K562 (cell line): Measurements from ENCODE around the gene HS2ST1. TPM values are rescaled to one million over a fixed set of nuclear protein-coding genes. Genes with fewer than 3 reads are reported as not detected.

Experiments
- ATAC-seq: fragments of 200-7000 bp; cut with Tn5 transposase; 3 replicates; pipeline ENCODE4 v1.9.1; 2020; ENCODE audit warnings: moderate library complexity
- BruUV-seq: library from RNA; stranded (reverse); fragments of 400-500 nt; replicated peaks from 2 replicates; lab custom pipeline; 2021; lab: Mats Ljungman, UMichigan
- CTCF ChIA-PET: fragments of 300-600 bp; formaldehyde crosslinking; extraction: SDS; loops from one replicate; lab custom pipeline; 2021; ENCODE audit warnings: low intra/inter-chr PET ratio; lab: Yijun Ruan, JAX
- POLR2A ChIA-PET: fragments of 300-600, 350-650 bp; sonication (Branson Sonifier 250); formaldehyde crosslinking; extraction: SDS; loops from one replicate; lab custom pipeline; 2021; ENCODE audit warnings: antibody characterized with exemption, inconsistent platforms; lab: Yijun Ruan, JAX
- DNase-seq, 4 experiments: peaks; one replicate each; pipeline versions ENCODE4 v3.0.0 to v3.0.0-alpha.2; 2011 to 2018; ENCODE audit warnings: low spot score in 3 of 4, mixed read lengths in 3 of 4; ENCODE audit errors: extremely low read depth in 1 of 4
- FAIRE-seq: peaks from 2 replicates; lab custom pipeline; 2011; peaks lifted over from hg19 to GRCh38; lab: Jason Lieb, UNC
- H2AFZ ChIP-seq: 2 replicates; pipeline ENCODE4 v1.6.0; 2011; ENCODE audit warnings: low read depth, low read length, control low read depth, inconsistent platforms
- H3K27ac ChIP-seq: fragments of 200-600 bp; 3 replicates; pipeline ENCODE4 v1.8.0; 2011; ENCODE audit warnings: low read depth, mild to moderate bottlenecking, control low read depth, inconsistent platforms, low read length, moderate library complexity, mixed read lengths; ENCODE audit errors: extremely low read depth
- H3K27me3 ChIP-seq, 2 experiments: fragments of 300-600 bp in 1 of 2; 2 replicates in 1 of 2; 3 replicates in 1 of 2; pipeline versions ENCODE4 v1.6.0 to v1.8.0; 2011; ENCODE audit warnings: inconsistent platforms in 2 of 2, low read length in 2 of 2, mild to moderate bottlenecking in 1 of 2, mixed read lengths in 1 of 2, moderate library complexity in 1 of 2; ENCODE audit not compliant: control insufficient read depth in 2 of 2, insufficient read depth in 2 of 2
- H3K36me3 ChIP-seq: fragments of 300-600 bp; 3 replicates; pipeline ENCODE4 v1.8.0; 2011; ENCODE audit warnings: mild to moderate bottlenecking, low read length, inconsistent platforms; ENCODE audit not compliant: control insufficient read depth, insufficient read depth
- H3K4me1 ChIP-seq, 2 experiments: fragments of 200-600 bp in 1 of 2; replicated peaks in 1 of 2; 2 replicates in 1 of 2; 3 replicates in 1 of 2; pipeline versions ENCODE4 v1.5.1 to v1.8.0; 2011; ENCODE audit warnings: inconsistent platforms in 2 of 2, low read length in 2 of 2, mild to moderate bottlenecking in 1 of 2, mixed read lengths in 1 of 2, moderate library complexity in 1 of 2; ENCODE audit not compliant: control insufficient read depth in 2 of 2, insufficient read depth in 2 of 2
- H3K4me2 ChIP-seq: 2 replicates; pipeline ENCODE4 v1.6.1; 2011; ENCODE audit warnings: low read length, control low read depth, inconsistent platforms, mixed read lengths; ENCODE audit not compliant: insufficient read depth
- H3K4me3 ChIP-seq: fragments of 200-600 bp; sonication (generic), shearing (Covaris generic); 2 replicates; pipeline ENCODE4 v1.5.1; 2016; ENCODE audit warnings: control low read depth, inconsistent platforms
- H3K79me2 ChIP-seq: fragments of 200-600 bp; 3 replicates; pipeline ENCODE4 v1.8.0; 2011; ENCODE audit warnings: low read length, inconsistent platforms; ENCODE audit not compliant: control insufficient read depth, insufficient read depth
- H3K9ac ChIP-seq, 2 experiments: 2 replicates each; pipeline versions ENCODE4 v1.6.0 to v1.6.1; 2011; ENCODE audit warnings: low read depth in 2 of 2, low read length in 2 of 2, control low read depth in 1 of 2, inconsistent platforms in 1 of 2, mild to moderate bottlenecking in 1 of 2, mixed read lengths in 1 of 2; ENCODE audit not compliant: insufficient read depth in 1 of 2
- H3K9me1 ChIP-seq: one replicate; pipeline ENCODE4 v1.6.0; 2011; ENCODE audit warnings: inconsistent platforms, mild to moderate bottlenecking, low read length, moderate library complexity; ENCODE audit not compliant: control insufficient read depth, insufficient read depth
- H3K9me3 ChIP-seq: replicated peaks from 2 replicates; pipeline ENCODE4 v1.5.1; 2011; ENCODE audit warnings: low read depth, low read length, inconsistent platforms; ENCODE audit not compliant: control insufficient read depth, insufficient read depth
- H4K20me1 ChIP-seq: replicated peaks from 2 replicates; pipeline ENCODE4 v1.6.1; 2011; ENCODE audit warnings: low read length, inconsistent platforms, mixed read lengths; ENCODE audit not compliant: control insufficient read depth, insufficient read depth
- BRCA1 ChIP-seq, 2 experiments: fragments of 450-650 bp in 1 of 2; sonication (generic) in 1 of 2; formaldehyde crosslinking in 1 of 2; IDR thresholded peaks; 2 replicates each; pipeline versions ENCODE4 v1.5.0 to v1.6.1; 2017 to 2020; ENCODE audit warnings: mild to moderate bottlenecking in 1 of 2, missing genetic modification reagents in 1 of 2
- C11orf30 ChIP-seq: fragments of 450-650 bp; IDR thresholded peaks from 2 replicates; pipeline ENCODE4 v1.6.1; 2016; ENCODE audit warnings: low read depth, mild to moderate bottlenecking
- MAFF ChIP-seq: IDR thresholded peaks from 2 replicates; pipeline ENCODE4 v1.6.1; 2012; ENCODE audit warnings: low read length, improper control_type of control experiment
- MAFG ChIP-seq: fragments of 450-650 bp; conservative IDR thresholded peaks from 2 replicates; pipeline ENCODE4 v1.6.1; 2016; ENCODE audit warnings: missing genetic modification characterization, missing compliant biosample characterization
- MAFK ChIP-seq: IDR thresholded peaks from 2 replicates; pipeline ENCODE4 v1.6.1; 2011; ENCODE audit warnings: low read length, improper control_type of control experiment
- NR2C1 ChIP-seq, 2 experiments: fragments of 450-650 bp; IDR thresholded peaks; 2 replicates each; pipeline ENCODE4 v1.6.1; 2017; ENCODE audit warnings: mild to moderate bottlenecking in 2 of 2, antibody characterized with exemption in 1 of 2, inconsistent platforms in 1 of 2, missing compliant biosample characterization in 1 of 2, missing genetic modification characterization in 1 of 2
- U2AF1 ChIP-seq: fragments of 200-400 bp; formaldehyde crosslinking; optimal IDR thresholded peaks from 2 replicates; pipeline ENCODE3; 2017; ENCODE audit warnings: mild to moderate bottlenecking, low read depth, low read length, moderate library complexity
- ZNF316 ChIP-seq: fragments of 450-650 bp; IDR thresholded peaks from 2 replicates; pipeline ENCODE4 v1.6.1; 2016
- ZNF766 ChIP-seq: fragments of 200-800 bp; sonication (Bioruptor generic); conservative IDR thresholded peaks from 2 replicates; pipeline ENCODE4 v1.6.1; 2016; ENCODE audit warnings: missing genetic modification characterization, missing compliant biosample characterization
- WGBS: fragments of 100-300 bp; shearing (Covaris generic); methylation state at CpG from one replicate; pipeline ENCODE4 v1.1.6; 2016; ENCODE audit warnings: low coverage, mixed read lengths; ENCODE audit not compliant: insufficient coverage; ENCODE audit errors: missing lambda C conversion rate; 5-methylcytosine and 5-hydroxymethylcytosine counted together
- in situ Hi-C: fragments of 300-500 bp; cut with MboI; formaldehyde crosslinking; loops from 4 replicates; pipeline ENCODE4 v1.15.0; 2018; ENCODE audit warnings: inconsistent platforms, mixed read lengths
- intact Hi-C: fragments of 100-400 bp; cut with micrococcal nuclease; formaldehyde crosslinking; loops from 2 replicates; pipeline ENCODE4 v1.14.2; 2022
- polyA plus RNA-seq, 8 experiments: library from polyadenylated mRNA; depleted of rRNA in 4 of 8; stranded (reverse) in 5 of 8; unstranded in 3 of 8; fragments of >200 nt; fragmentation: Nextera tagmentation in 2 of 8; fragmentation: Illumina TruSeq in 1 of 8; extraction: Ambion mirVana in 2 of 8; extraction: Trizol in 1 of 8; gene quantifications; 2 replicates each; pipeline versions ENCODE4 v1.2.1 to v1.2.3, GENCODE V29; 2011 to 2014; ENCODE audit warnings: inconsistent platforms in 1 of 8, missing spikeins in 1 of 8
- total RNA-seq, 7 experiments: library from RNA; depleted of rRNA in 6 of 7; stranded (reverse); fragments of >200 nt in 6 of 7; fragmentation: Illumina TruSeq in 2 of 7; extraction: Trizol in 2 of 7; gene quantifications; 2 replicates each; pipeline versions ENCODE4 v1.2.1 to v1.2.3, GENCODE V29; 2011 to 2021; ENCODE audit warnings: low replicate concordance in 1 of 7
- TF ChIP-seq, protein P1 (sequence below): sonication (generic); formaldehyde crosslinking; IDR thresholded peaks from 2 replicates; pipeline ENCODE4 v1.8.0; 2023; ENCODE audit warnings: missing genetic modification reagents, mild to moderate bottlenecking, borderline replicate concordance

Gene HS2ST1
- total and polyA plus RNA-seq, 9 of the 15 experiments (the other 6 are each of a cell fraction or from before 2014, with no cell fraction given), result 7.7 to 43.3 (median 25.8) TPM

DNA sequence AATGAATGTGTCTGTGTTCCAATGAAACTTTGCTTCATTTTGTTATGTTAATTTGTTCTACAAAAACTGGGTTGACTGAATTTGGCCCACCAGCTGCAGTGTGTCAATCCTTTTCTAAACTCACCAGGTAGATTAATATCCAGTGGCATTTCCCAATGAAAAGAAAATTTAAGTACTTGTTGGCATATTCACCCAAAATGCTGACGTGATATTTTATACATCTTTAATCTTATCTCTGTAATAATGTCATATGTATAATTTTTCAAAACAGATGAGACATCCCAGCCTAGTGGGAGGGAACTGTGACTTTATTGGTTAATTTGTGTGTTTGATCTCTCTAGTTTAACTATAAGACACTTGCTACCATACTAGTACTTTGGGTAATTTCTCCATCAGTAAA is 8.6 kb upstream of the HS2ST1 start:
- DNase-seq (no peak), ATAC-seq (no peak)
- H3K4me1 ChIP-seq, result no peaks in the 10 kb centered on the region; a peak in 2 of 5 replicates
- H3K9ac ChIP-seq, result no peak overlapping the region
- 80% methylated on average over 1 of the region's 1 CpG for WGBS
- no peaks in the 10 kb centered on the region for H3K9me1 ChIP-seq
- intact Hi-C loops, result no loop called here
- CTCF ChIA-PET, result no interaction called here
- H3K27ac ChIP-seq, result no peak overlapping the region
- no peak overlapping the region for H2AFZ ChIP-seq
- BruUV-seq, result no TSS peak
- peaks cover 85% of the 10 kb centered on the region for H3K36me3 ChIP-seq
- H3K27me3 ChIP-seq, result no peaks in the 10 kb centered on the region
- peak; percentile 82 for TF ChIP-seq ZNF316
- peak; percentile 39 for TF ChIP-seq MAFG
- peak; percentile 44; the same call in 1 of the 2 replicates for TF ChIP-seq MAFF
- no peak for TF ChIP-seq NR2C1 (IDR thresholded peaks at IDR 0.05)
- TF ChIP-seq NR2C1 (tag; IDR thresholded peaks at IDR 0.05), result no peak
- TF ChIP-seq, protein P1, sequence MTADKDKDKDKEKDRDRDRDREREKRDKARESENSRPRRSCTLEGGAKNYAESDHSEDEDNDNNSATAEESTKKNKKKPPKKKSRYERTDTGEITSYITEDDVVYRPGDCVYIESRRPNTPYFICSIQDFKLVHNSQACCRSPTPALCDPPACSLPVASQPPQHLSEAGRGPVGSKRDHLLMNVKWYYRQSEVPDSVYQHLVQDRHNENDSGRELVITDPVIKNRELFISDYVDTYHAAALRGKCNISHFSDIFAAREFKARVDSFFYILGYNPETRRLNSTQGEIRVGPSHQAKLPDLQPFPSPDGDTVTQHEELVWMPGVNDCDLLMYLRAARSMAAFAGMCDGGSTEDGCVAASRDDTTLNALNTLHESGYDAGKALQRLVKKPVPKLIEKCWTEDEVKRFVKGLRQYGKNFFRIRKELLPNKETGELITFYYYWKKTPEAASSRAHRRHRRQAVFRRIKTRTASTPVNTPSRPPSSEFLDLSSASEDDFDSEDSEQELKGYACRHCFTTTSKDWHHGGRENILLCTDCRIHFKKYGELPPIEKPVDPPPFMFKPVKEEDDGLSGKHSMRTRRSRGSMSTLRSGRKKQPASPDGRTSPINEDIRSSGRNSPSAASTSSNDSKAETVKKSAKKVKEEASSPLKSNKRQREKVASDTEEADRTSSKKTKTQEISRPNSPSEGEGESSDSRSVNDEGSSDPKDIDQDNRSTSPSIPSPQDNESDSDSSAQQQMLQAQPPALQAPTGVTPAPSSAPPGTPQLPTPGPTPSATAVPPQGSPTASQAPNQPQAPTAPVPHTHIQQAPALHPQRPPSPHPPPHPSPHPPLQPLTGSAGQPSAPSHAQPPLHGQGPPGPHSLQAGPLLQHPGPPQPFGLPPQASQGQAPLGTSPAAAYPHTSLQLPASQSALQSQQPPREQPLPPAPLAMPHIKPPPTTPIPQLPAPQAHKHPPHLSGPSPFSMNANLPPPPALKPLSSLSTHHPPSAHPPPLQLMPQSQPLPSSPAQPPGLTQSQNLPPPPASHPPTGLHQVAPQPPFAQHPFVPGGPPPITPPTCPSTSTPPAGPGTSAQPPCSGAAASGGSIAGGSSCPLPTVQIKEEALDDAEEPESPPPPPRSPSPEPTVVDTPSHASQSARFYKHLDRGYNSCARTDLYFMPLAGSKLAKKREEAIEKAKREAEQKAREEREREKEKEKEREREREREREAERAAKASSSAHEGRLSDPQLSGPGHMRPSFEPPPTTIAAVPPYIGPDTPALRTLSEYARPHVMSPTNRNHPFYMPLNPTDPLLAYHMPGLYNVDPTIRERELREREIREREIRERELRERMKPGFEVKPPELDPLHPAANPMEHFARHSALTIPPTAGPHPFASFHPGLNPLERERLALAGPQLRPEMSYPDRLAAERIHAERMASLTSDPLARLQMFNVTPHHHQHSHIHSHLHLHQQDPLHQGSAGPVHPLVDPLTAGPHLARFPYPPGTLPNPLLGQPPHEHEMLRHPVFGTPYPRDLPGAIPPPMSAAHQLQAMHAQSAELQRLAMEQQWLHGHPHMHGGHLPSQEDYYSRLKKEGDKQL (CRISPR knock-in tag), result no peak
- no peak for TF ChIP-seq BRCA1 (IDR thresholded peaks at IDR 0.05)
- TF ChIP-seq BRCA1 (CRISPR knock-in tag; IDR thresholded peaks at IDR 0.05), result no peak
- peak; percentile 62 for TF ChIP-seq C11orf30
- TF ChIP-seq MAFK, result peak; percentile 24; the same call in 1 of the 2 replicates
- TF ChIP-seq ZNF766 (CRISPR knock-in tag), result no peak
- TF ChIP-seq U2AF1, result no peak
- TF ChIP-seq, all 486 proteins: peak for 5
- POLR2A ChIA-PET, result interaction anchor here (5.2 kb wide), 1 partner anchor 8 kb away, joined by 34 read pairs; the partner anchor contains the start of genes HS2ST1 and SELENOF
- Histone ChIP-seq H4K20me1 (no peaks in the 10 kb centered on the region; the same call in 1 of the 2 replicates), H3K4me2 (no peak overlapping the region), H3K9me3 (peaks cover 2% of the 10 kb centered on the region), H3K4me3 (no peak overlapping the region), H3K79me2 (peaks cover 97% of the 10 kb centered on the region)
- in situ Hi-C loops, result no loop called here
- no peak for FAIRE-seq
